Tibial artery (tissue), 4 donors: ENCODE results near the gene SYTL2.
"Not testable (repeated sequence)": the region's sequence is repeated elsewhere in the genome, so short reads cannot be mapped to it uniquely, and the experiment has no call there.

Experiments
- DNase-seq, 2 donors: peaks; one replicate each; pipeline ENCODE4 v3.0.0-alpha.2; 2019
- H3K27ac ChIP-seq, 2 donors: fragments of 200-600 bp; sonication (generic) in 1 of 2; 1 replicate in 1 of 2; 2 replicates in 1 of 2; pipeline ENCODE4 v1.5.1; 2018 to 2019; ENCODE audit warnings: mild to moderate bottlenecking in 1 of 2
- H3K27me3 ChIP-seq, 2 donors: fragments of 200-600 bp; sonication (generic) in 1 of 2; one replicate each; pipeline versions ENCODE4 v1.5.1 to v1.6.0; 2016 to 2019
- H3K36me3 ChIP-seq, 3 donors: fragments of 200-600 bp; sonication (generic) in 2 of 3; one replicate each; pipeline ENCODE4 v1.5.1; 2016 to 2019; ENCODE audit warnings: mild to moderate bottlenecking in 2 of 3
- H3K4me1 ChIP-seq, 4 donors: fragments of 200-600 bp; sonication (generic) in 2 of 4; 1 replicate in 3 of 4; 2 replicates in 1 of 4; pipeline ENCODE4 v1.5.1; 2016 to 2019
- H3K4me3 ChIP-seq, 2 donors: fragments of 200-600 bp; sonication (generic) in 1 of 2; 1 replicate in 1 of 2; 2 replicates in 1 of 2; pipeline ENCODE4 v1.5.1; 2018 to 2019; ENCODE audit warnings: mild to moderate bottlenecking in 2 of 2
- H3K9me3 ChIP-seq, 3 donors: fragments of 200-600 bp; sonication (generic) in 1 of 3; one replicate each; pipeline ENCODE4 v1.5.1; 2016 to 2019
- intact Hi-C: fragments of 100-400 bp; cut with DNase I; formaldehyde crosslinking; loops from one replicate; pipeline ENCODE4 v1.15.0; 2023; ENCODE audit warnings: low total_unique reads
- TF ChIP-seq, protein P1 (sequence below), 2 experiments: fragments of 200-600 bp in 1 of 2; fragments of 450-650 bp in 1 of 2; IDR thresholded peaks; one replicate each; pipeline ENCODE4 v1.5.1; 2017 to 2019; ENCODE audit warnings: antibody characterized with exemption in 2 of 2, mild to moderate bottlenecking in 1 of 2, moderate library complexity in 1 of 2

SYTL2 gene

GRCh38 chr11:85844439-85845123 lies 33.6 kb upstream of the SYTL2 start:
- Histone ChIP-seq H3K36me3 (no peaks in the 10 kb centered on the region), H3K4me1 (no peaks in the 10 kb centered on the region), H3K9me3 (no peaks in the 10 kb centered on the region), H3K27ac (no peak overlapping the region), H3K4me3 (no peak overlapping the region), H3K27me3 (no peaks in the 10 kb centered on the region)
- no peak for DNase-seq
- TF ChIP-seq, protein P1, sequence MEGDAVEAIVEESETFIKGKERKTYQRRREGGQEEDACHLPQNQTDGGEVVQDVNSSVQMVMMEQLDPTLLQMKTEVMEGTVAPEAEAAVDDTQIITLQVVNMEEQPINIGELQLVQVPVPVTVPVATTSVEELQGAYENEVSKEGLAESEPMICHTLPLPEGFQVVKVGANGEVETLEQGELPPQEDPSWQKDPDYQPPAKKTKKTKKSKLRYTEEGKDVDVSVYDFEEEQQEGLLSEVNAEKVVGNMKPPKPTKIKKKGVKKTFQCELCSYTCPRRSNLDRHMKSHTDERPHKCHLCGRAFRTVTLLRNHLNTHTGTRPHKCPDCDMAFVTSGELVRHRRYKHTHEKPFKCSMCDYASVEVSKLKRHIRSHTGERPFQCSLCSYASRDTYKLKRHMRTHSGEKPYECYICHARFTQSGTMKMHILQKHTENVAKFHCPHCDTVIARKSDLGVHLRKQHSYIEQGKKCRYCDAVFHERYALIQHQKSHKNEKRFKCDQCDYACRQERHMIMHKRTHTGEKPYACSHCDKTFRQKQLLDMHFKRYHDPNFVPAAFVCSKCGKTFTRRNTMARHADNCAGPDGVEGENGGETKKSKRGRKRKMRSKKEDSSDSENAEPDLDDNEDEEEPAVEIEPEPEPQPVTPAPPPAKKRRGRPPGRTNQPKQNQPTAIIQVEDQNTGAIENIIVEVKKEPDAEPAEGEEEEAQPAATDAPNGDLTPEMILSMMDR (IDR thresholded peaks at IDR 0.05), result no peak
- intact Hi-C loops, result no loop called here

DNA sequence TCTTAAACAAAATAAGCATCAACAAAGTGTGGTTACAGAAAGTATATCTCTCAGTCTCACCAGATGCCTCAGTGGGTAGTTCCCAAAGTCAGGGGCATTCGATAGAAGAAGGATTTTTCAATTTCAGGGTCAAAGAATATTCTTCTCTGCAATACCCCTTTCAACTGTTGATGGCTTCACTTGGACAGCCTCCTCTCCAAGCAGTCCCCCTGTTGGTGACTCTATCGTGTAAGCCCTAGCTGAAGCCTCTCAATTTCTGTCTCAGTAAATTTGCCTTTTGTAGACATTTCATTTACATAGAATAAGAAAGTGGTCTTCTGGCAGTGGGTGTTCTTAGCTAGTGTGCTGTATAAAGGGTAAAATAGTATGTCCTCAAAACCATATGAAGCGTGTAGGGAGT lies 33.0 kb upstream of the SYTL2 start:
- TF ChIP-seq, protein P1 (IDR thresholded peaks at IDR 0.05), result no peak
- no peak overlapping the region for H3K4me3 ChIP-seq
- H3K9me3 ChIP-seq, result no peaks in the 10 kb centered on the region
- no peaks in the 10 kb centered on the region for H3K27me3 ChIP-seq
- DNase-seq, result no peak
- intact Hi-C loops, result no loop called here
- no peaks in the 10 kb centered on the region for H3K36me3 ChIP-seq
- H3K4me1 ChIP-seq, result no peaks in the 10 kb centered on the region
- H3K27ac ChIP-seq, result no peak overlapping the region

- H3K4me1 ChIP-seq, H3K27me3 ChIP-seq, H3K9me3 ChIP-seq, H3K4me3 ChIP-seq, DNase-seq, H3K36me3 ChIP-seq, H3K27ac ChIP-seq, intact Hi-C loops: not testable (repeated sequence)
Observed at GRCh38 chr11:85840932-85841331, 30.0 kb upstream of the SYTL2 start.

GRCh38 chr11:85835729-85836128 lies 24.8 kb upstream of the SYTL2 start:
- DNase-seq, result no peak
- TF ChIP-seq, protein P1 (IDR thresholded peaks at IDR 0.05), result no peak
- H3K36me3 ChIP-seq, result no peaks in the 10 kb centered on the region
- no peaks in the 10 kb centered on the region for H3K27me3 ChIP-seq
- peaks cover 0 to 9% (median 0%) of the 10 kb centered on the region in 3 donors for H3K9me3 ChIP-seq
- intact Hi-C loops, result no loop called here
- no peaks in the 10 kb centered on the region for H3K4me1 ChIP-seq
- no peak overlapping the region for H3K4me3 ChIP-seq
- H3K27ac ChIP-seq, result no peak overlapping the region

GRCh38 chr11:85835263-85835662 lies 24.3 kb upstream of the SYTL2 start:
- H3K36me3 ChIP-seq, result no peaks in the 10 kb centered on the region
- TF ChIP-seq, protein P1 (IDR thresholded peaks at IDR 0.05), result no peak
- H3K4me3 ChIP-seq, result no peak overlapping the region
- no peak for DNase-seq
- intact Hi-C loops, result no loop called here
- no peak overlapping the region for H3K27ac ChIP-seq
- H3K9me3 ChIP-seq, result peaks cover 0 to 9% (median 0%) of the 10 kb centered on the region in 3 donors
- no peaks in the 10 kb centered on the region for H3K4me1 ChIP-seq
- H3K27me3 ChIP-seq, result no peaks in the 10 kb centered on the region

- Histone ChIP-seq H3K4me1 (peaks cover 0 to 27% (median 22%) of the 10 kb centered on the region in 4 donors), H3K36me3 (no peaks in the 10 kb centered on the region), H3K27me3 (no peaks in the 10 kb centered on the region), H3K4me3 (no peak overlapping the region), H3K27ac (no peak overlapping the region), H3K9me3 (peaks cover 0 to 9% (median 0%) of the 10 kb centered on the region in 3 donors)
- TF ChIP-seq, protein P1 (IDR thresholded peaks at IDR 0.05), result no peak
- DNase-seq, result no peak
- intact Hi-C loops, result no loop called here
Observed at GRCh38 chr11:85831050-85831449, 20.1 kb upstream of the SYTL2 start.
